OCI-LY1 (cell line): Measurements from ENCODE around the gene TYMS.

ENCODE experiments used
- CTCF ChIP-seq: fragments of 200-600 bp; sonication (generic), shearing (Covaris generic); IDR thresholded peaks from 2 replicates; pipeline ENCODE4 v1.5.1; 2017; ENCODE audit warnings: mild to moderate bottlenecking, antibody characterized with exemption, low read length, moderate library complexity, mixed read lengths
- EZH2 ChIP-seq: fragments of 200-600 bp; sonication (generic), shearing (Covaris generic); IDR thresholded peaks from 2 replicates; pipeline ENCODE4 v1.8.0; 2017; ENCODE audit warnings: borderline replicate concordance, mixed run types, mild to moderate bottlenecking, antibody characterized with exemption, low read length, moderate library complexity, mixed read lengths

- TF ChIP-seq CTCF: no peak
- TF ChIP-seq EZH2: no peak
Measured at GRCh38 chr18:686339-687111, 29.1 kb downstream of the TYMS start.
